HAP-1 (cell line): ENCODE data around the gene CTU2.
A peak's percentile ranks its signal among the peaks of the same experiment; 100 is the strongest.

Experiments
- DNase-seq, 2 experiments: peaks; one replicate each; pipeline ENCODE4 v3.0.0-alpha.2; 2016 to 2020; ENCODE audit warnings: low spot score in 2 of 2
- H3K27me3 ChIP-seq: fragments of 250-450 bp; sonication (Bioruptor Pico); 2 replicates; pipeline ENCODE4 v1.5.1; 2020; ENCODE audit warnings: low read depth, mild to moderate bottlenecking, moderate library complexity
- H3K36me3 ChIP-seq: fragments of 250-450 bp; sonication (Bioruptor Pico); replicated peaks from 2 replicates; pipeline ENCODE4 v1.5.1; 2020; ENCODE audit warnings: mild to moderate bottlenecking
- H3K4me1 ChIP-seq: fragments of 250-450 bp; sonication (Bioruptor Pico); 2 replicates; pipeline ENCODE4 v1.5.1; 2020; ENCODE audit warnings: mild to moderate bottlenecking
- H3K4me3 ChIP-seq: fragments of 250-450 bp; sonication (Bioruptor Pico); 2 replicates; pipeline ENCODE4 v1.5.1; 2020; ENCODE audit warnings: mild to moderate bottlenecking, moderate library complexity
- H3K9me3 ChIP-seq: fragments of 250-450 bp; sonication (Bioruptor Pico); 2 replicates; pipeline ENCODE4 v1.5.1; 2020; ENCODE audit warnings: mild to moderate bottlenecking, moderate library complexity
- in situ Hi-C: fragments of 300-500 bp; cut with MboI; formaldehyde crosslinking; loops from 3 replicates; pipeline ENCODE4 v1.14.3; 2020; ENCODE audit warnings: low sequenced_read_pairs, inconsistent platforms, mixed read lengths

Gene CTU2

GRCh38 chr16:88672776-88673175, 33.5 kb upstream of the CTU2 start:
- Histone ChIP-seq H3K27me3 (no peaks in the 10 kb centered on the region), H3K4me1 (no peaks in the 10 kb centered on the region), H3K36me3 (no peaks in the 10 kb centered on the region), H3K4me3 (no peak overlapping the region), H3K9me3 (no peaks in the 10 kb centered on the region)
- peak in 1 of 2 experiments; percentile 58 for DNase-seq
- in situ Hi-C loops = no loop called here

GRCh38 chr16:88673716-88674379, 32.5 kb upstream of the CTU2 start:
- Histone ChIP-seq H3K36me3 (no peaks in the 10 kb centered on the region), H3K27me3 (no peaks in the 10 kb centered on the region), H3K9me3 (no peaks in the 10 kb centered on the region), H3K4me1 (no peaks in the 10 kb centered on the region), H3K4me3 (no peak overlapping the region)
- in situ Hi-C loops = no loop called here
- no peak for DNase-seq

- in situ Hi-C loops = no loop called here
- H3K4me3 ChIP-seq = no peak overlapping the region
- DNase-seq = no peak
- H3K4me1 ChIP-seq = no peaks in the 10 kb centered on the region
- H3K9me3 ChIP-seq = no peaks in the 10 kb centered on the region
- H3K27me3 ChIP-seq = no peaks in the 10 kb centered on the region
- no peaks in the 10 kb centered on the region for H3K36me3 ChIP-seq
Observed at GRCh38 chr16:88676502-88677242, 29.6 kb upstream of the CTU2 start.

- no peaks in the 10 kb centered on the region for H3K36me3 ChIP-seq
- H3K9me3 ChIP-seq = no peaks in the 10 kb centered on the region
- H3K4me3 ChIP-seq = no peak overlapping the region
- H3K27me3 ChIP-seq = no peaks in the 10 kb centered on the region
- in situ Hi-C loops = no loop called here
- no peaks in the 10 kb centered on the region for H3K4me1 ChIP-seq
- DNase-seq = no peak
Observed at GRCh38 chr16:88677721-88678120, 28.6 kb upstream of the CTU2 start.

GRCh38 chr16:88678224-88678979, 27.9 kb upstream of the CTU2 start:
- no peaks in the 10 kb centered on the region for H3K9me3 ChIP-seq
- no peaks in the 10 kb centered on the region for H3K36me3 ChIP-seq
- H3K4me3 ChIP-seq = no peak overlapping the region
- no peaks in the 10 kb centered on the region for H3K4me1 ChIP-seq
- in situ Hi-C loops = no loop called here
- no peak for DNase-seq
- H3K27me3 ChIP-seq = no peaks in the 10 kb centered on the region

GRCh38 chr16:88680554-88681083, 25.7 kb upstream of the CTU2 start:
- DNase-seq = no peak
- in situ Hi-C loops = no loop called here
- Histone ChIP-seq H3K9me3 (no peaks in the 10 kb centered on the region), H3K36me3 (no peaks in the 10 kb centered on the region), H3K27me3 (peaks cover 7% of the 10 kb centered on the region), H3K4me1 (0 out of 2 replicates have a peak, but pooled peaks cover 4% of the 10 kb centered on the region), H3K4me3 (no peak overlapping the region)

- H3K4me1 ChIP-seq = 0 out of 2 replicates have a peak, but pooled peaks cover 5% of the 10 kb centered on the region
- H3K4me3 ChIP-seq = no peak overlapping the region
- H3K36me3 ChIP-seq = no peaks in the 10 kb centered on the region
- peak in 1 of 2 experiments; percentile 50 for DNase-seq
- peaks cover 8% of the 10 kb centered on the region for H3K27me3 ChIP-seq
- H3K9me3 ChIP-seq = no peaks in the 10 kb centered on the region
- in situ Hi-C loops = no loop called here
Observed at GRCh38 chr16:88681084-88681680, 25.1 kb upstream of the CTU2 start.

- no peak for DNase-seq
- in situ Hi-C loops = no loop called here
- Histone ChIP-seq H3K27me3 (peaks cover 8% of the 10 kb centered on the region), H3K4me3 (no peak overlapping the region), H3K4me1 (peaks cover 5% of the 10 kb centered on the region; the same call in 1 of the 2 replicates), H3K9me3 (no peaks in the 10 kb centered on the region), H3K36me3 (no peaks in the 10 kb centered on the region)
Observed at GRCh38 chr16:88681709-88682451, 24.4 kb upstream of the CTU2 start.

- in situ Hi-C loops = no loop called here
- Histone ChIP-seq H3K27me3 (peaks cover 8% of the 10 kb centered on the region), H3K4me3 (no peak overlapping the region), H3K36me3 (no peaks in the 10 kb centered on the region), H3K4me1 (peaks cover 5% of the 10 kb centered on the region; the same call in 1 of the 2 replicates), H3K9me3 (no peaks in the 10 kb centered on the region)
- DNase-seq = no peak
Observed at GRCh38 chr16:88684569-88685155, 21.6 kb upstream of the CTU2 start.

GRCh38 chr16:88685156-88686061, 20.9 kb upstream of the CTU2 start:
- Histone ChIP-seq H3K27me3 (peaks cover 8% of the 10 kb centered on the region), H3K4me1 (peaks cover 5% of the 10 kb centered on the region; the same call in 1 of the 2 replicates)
- peak in 1 of 2 experiments; percentile 50 for DNase-seq

GRCh38 chr16:88686062-88686438, 20.3 kb upstream of the CTU2 start:
- in situ Hi-C loops = no loop called here
- DNase-seq = peak in 1 of 2 experiments; percentile 37
- Histone ChIP-seq H3K9me3 (no peaks in the 10 kb centered on the region), H3K36me3 (no peaks in the 10 kb centered on the region), H3K4me3 (peak overlapping the region; percentile 41), H3K4me1 (peaks cover 5% of the 10 kb centered on the region; the same call in 1 of the 2 replicates), H3K27me3 (peaks cover 8% of the 10 kb centered on the region)

More at GRCh38 chr16:88685156-88686061, 20.9 kb upstream of the CTU2 start:
- no peaks in the 10 kb centered on the region for H3K9me3 ChIP-seq
- in situ Hi-C loops = no loop called here
- no peaks in the 10 kb centered on the region for H3K36me3 ChIP-seq
- peak overlapping the region; percentile 41 for H3K4me3 ChIP-seq
